ENCODE data around the gene PTPRO.
A peak's percentile ranks its signal among the peaks of the same experiment; 100 is the strongest.

Gene PTPRO

GRCh38 chr12:15527201-15528080, 205.1 kb downstream of the PTPRO start:
- Histone ChIP-seq H3K9ac (ENCODE audit: low read length) (no peak overlapping the region), H3K4me3 (ENCODE audit: low read length) (no peak overlapping the region), H3K18ac (ENCODE audit: low read length) (no peak overlapping the region), H3K27me3 (ENCODE audit: insufficient read depth, low read length, poor library complexity) (no peaks in the 10 kb centered on the region), H3K56ac (ENCODE audit: low read length) (peak overlapping the region; percentile 5), H3K27ac (ENCODE audit: low read depth, low read length) (no peak overlapping the region), H4K5ac (ENCODE audit: low read length) (no peak overlapping the region), H3K4ac (ENCODE audit: low read depth, low read length) (no peak overlapping the region), H3K4me1 (ENCODE audit: control insufficient read depth, low read depth, low read length) (no peaks in the 10 kb centered on the region), H2AK5ac (ENCODE audit: low read length) (no peak overlapping the region), H3K23ac (ENCODE audit: low read length) (no peak overlapping the region), H2BK5ac (ENCODE audit: low read length) (no peak overlapping the region), H3K4me2 (ENCODE audit: low read length) (no peak overlapping the region), H2BK15ac (replicated peaks; ENCODE audit: low read depth) (no peak overlapping the region), H2BK120ac (ENCODE audit: low read depth, low read length) (no peak overlapping the region), H3K79me1 (ENCODE audit: low read length) (no peaks in the 10 kb centered on the region), H3K79me2 (ENCODE audit: control insufficient read depth, insufficient read depth, low read length) (no peaks in the 10 kb centered on the region), H4K8ac (ENCODE audit: low read depth, low read length) (no peak overlapping the region), H3K36me3 (ENCODE audit: control insufficient read depth, insufficient read depth, low read length) (no peaks in the 10 kb centered on the region)
- peak; percentile 65 for DNase-seq
- no CpG with 5 or more reads among the region's 8 CpGs for WGBS (ENCODE audit: extremely low coverage, insufficient coverage, low lambda C conversion rate)

GRCh38 chr12:15528666-15529065, 206.4 kb downstream of the PTPRO start:
- Histone ChIP-seq H2BK5ac (ENCODE audit: low read length) (no peak overlapping the region), H2BK15ac (replicated peaks; ENCODE audit: low read depth) (no peak overlapping the region), H3K4me2 (ENCODE audit: low read length) (no peak overlapping the region), H3K27ac (ENCODE audit: low read depth, low read length) (no peak overlapping the region), H4K8ac (ENCODE audit: low read depth, low read length) (no peak overlapping the region), H3K27me3 (ENCODE audit: insufficient read depth, low read length, poor library complexity) (no peaks in the 10 kb centered on the region), H3K79me2 (ENCODE audit: control insufficient read depth, insufficient read depth, low read length) (no peaks in the 10 kb centered on the region), H3K56ac (ENCODE audit: low read length) (no peak overlapping the region), H3K4me1 (ENCODE audit: control insufficient read depth, low read depth, low read length) (no peaks in the 10 kb centered on the region), H3K4ac (ENCODE audit: low read depth, low read length) (no peak overlapping the region), H3K4me3 (ENCODE audit: low read length) (no peak overlapping the region), H2BK120ac (ENCODE audit: low read depth, low read length) (no peak overlapping the region), H3K79me1 (ENCODE audit: low read length) (no peaks in the 10 kb centered on the region), H3K9ac (ENCODE audit: low read length) (no peak overlapping the region), H2AK5ac (ENCODE audit: low read length) (no peak overlapping the region), H3K23ac (ENCODE audit: low read length) (no peak overlapping the region), H3K18ac (ENCODE audit: low read length) (no peak overlapping the region), H4K5ac (ENCODE audit: low read length) (no peak overlapping the region), H3K36me3 (ENCODE audit: control insufficient read depth, insufficient read depth, low read length) (no peaks in the 10 kb centered on the region)
- no CpG with 5 or more reads among the region's 2 CpGs for WGBS (ENCODE audit: extremely low coverage, insufficient coverage, low lambda C conversion rate)
- DNase-seq = no peak

- H3K27me3 ChIP-seq (ENCODE audit: insufficient read depth, low read length, poor library complexity) = no peaks in the 10 kb centered on the region
- no peak overlapping the region for H2BK120ac ChIP-seq (ENCODE audit: low read depth, low read length)
- no peak overlapping the region for H2AK5ac ChIP-seq (ENCODE audit: low read length)
- H3K18ac ChIP-seq (ENCODE audit: low read length) = no peak overlapping the region
- no peak overlapping the region for H4K5ac ChIP-seq (ENCODE audit: low read length)
- H3K79me1 ChIP-seq (ENCODE audit: low read length) = no peaks in the 10 kb centered on the region
- no peak overlapping the region for H2BK15ac ChIP-seq (replicated peaks; ENCODE audit: low read depth)
- H3K79me2 ChIP-seq (ENCODE audit: control insufficient read depth, insufficient read depth, low read length) = no peaks in the 10 kb centered on the region
- H3K4me3 ChIP-seq (ENCODE audit: low read length) = no peak overlapping the region
- no peak overlapping the region for H3K23ac ChIP-seq (ENCODE audit: low read length)
- H2BK5ac ChIP-seq (ENCODE audit: low read length) = no peak overlapping the region
- no peak overlapping the region for H4K8ac ChIP-seq (ENCODE audit: low read depth, low read length)
- no peak overlapping the region for H3K56ac ChIP-seq (ENCODE audit: low read length)
- no peak overlapping the region for H3K4ac ChIP-seq (ENCODE audit: low read depth, low read length)
- no peaks in the 10 kb centered on the region for H3K4me1 ChIP-seq (ENCODE audit: control insufficient read depth, low read depth, low read length)
- no peak for DNase-seq
- H3K36me3 ChIP-seq (ENCODE audit: control insufficient read depth, insufficient read depth, low read length) = no peaks in the 10 kb centered on the region
- H3K9ac ChIP-seq (ENCODE audit: low read length) = no peak overlapping the region
- H3K4me2 ChIP-seq (ENCODE audit: low read length) = no peak overlapping the region
- H3K27ac ChIP-seq (ENCODE audit: low read depth, low read length) = no peak overlapping the region
- no CpG with 5 or more reads among the region's 1 CpG for WGBS (ENCODE audit: extremely low coverage, insufficient coverage, low lambda C conversion rate)
Observed at GRCh38 chr12:15530361-15530760, 208.1 kb downstream of the PTPRO start.

- Histone ChIP-seq H3K23ac (ENCODE audit: low read length) (no peak overlapping the region), H3K79me1 (ENCODE audit: low read length) (no peaks in the 10 kb centered on the region), H2AK5ac (ENCODE audit: low read length) (no peak overlapping the region), H3K18ac (ENCODE audit: low read length) (no peak overlapping the region), H4K5ac (ENCODE audit: low read length) (no peak overlapping the region), H2BK5ac (ENCODE audit: low read length) (no peak overlapping the region), H3K4ac (ENCODE audit: low read depth, low read length) (no peak overlapping the region), H3K27ac (ENCODE audit: low read depth, low read length) (no peak overlapping the region), H4K8ac (ENCODE audit: low read depth, low read length) (no peak overlapping the region), H3K4me3 (ENCODE audit: low read length) (no peak overlapping the region), H3K9ac (ENCODE audit: low read length) (no peak overlapping the region), H3K27me3 (ENCODE audit: insufficient read depth, low read length, poor library complexity) (no peaks in the 10 kb centered on the region), H3K4me1 (ENCODE audit: control insufficient read depth, low read depth, low read length) (no peaks in the 10 kb centered on the region), H2BK120ac (ENCODE audit: low read depth, low read length) (no peak overlapping the region), H3K4me2 (ENCODE audit: low read length) (no peak overlapping the region), H2BK15ac (replicated peaks; ENCODE audit: low read depth) (no peak overlapping the region), H3K56ac (ENCODE audit: low read length) (no peak overlapping the region), H3K36me3 (ENCODE audit: control insufficient read depth, insufficient read depth, low read length) (no peaks in the 10 kb centered on the region), H3K79me2 (ENCODE audit: control insufficient read depth, insufficient read depth, low read length) (no peaks in the 10 kb centered on the region)
- WGBS (ENCODE audit: extremely low coverage, insufficient coverage, low lambda C conversion rate) = no CpG with 5 or more reads among the region's 3 CpGs
- peak; percentile 82 for DNase-seq
Observed at GRCh38 chr12:15532364-15532977, 210.2 kb downstream of the PTPRO start.

GRCh38 chr12:15534322-15534721, 212.0 kb downstream of the PTPRO start:
- no peaks in the 10 kb centered on the region for H3K36me3 ChIP-seq (ENCODE audit: control insufficient read depth, insufficient read depth, low read length)
- no peak overlapping the region for H3K27ac ChIP-seq (ENCODE audit: low read depth, low read length)
- no peak overlapping the region for H2BK120ac ChIP-seq (ENCODE audit: low read depth, low read length)
- no peak for DNase-seq
- no peak overlapping the region for H3K23ac ChIP-seq (ENCODE audit: low read length)
- H2BK5ac ChIP-seq (ENCODE audit: low read length) = no peak overlapping the region
- H3K4ac ChIP-seq (ENCODE audit: low read depth, low read length) = no peak overlapping the region
- no peaks in the 10 kb centered on the region for H3K27me3 ChIP-seq (ENCODE audit: insufficient read depth, low read length, poor library complexity)
- no peak overlapping the region for H2AK5ac ChIP-seq (ENCODE audit: low read length)
- H4K5ac ChIP-seq (ENCODE audit: low read length) = no peak overlapping the region
- no CpG with 5 or more reads among the region's 3 CpGs for WGBS (ENCODE audit: extremely low coverage, insufficient coverage, low lambda C conversion rate)
- no peak overlapping the region for H4K8ac ChIP-seq (ENCODE audit: low read depth, low read length)
- H3K79me2 ChIP-seq (ENCODE audit: control insufficient read depth, insufficient read depth, low read length) = no peaks in the 10 kb centered on the region
- no peak overlapping the region for H3K56ac ChIP-seq (ENCODE audit: low read length)
- no peak overlapping the region for H3K9ac ChIP-seq (ENCODE audit: low read length)
- no peaks in the 10 kb centered on the region for H3K79me1 ChIP-seq (ENCODE audit: low read length)
- no peaks in the 10 kb centered on the region for H3K4me1 ChIP-seq (ENCODE audit: control insufficient read depth, low read depth, low read length)
- no peak overlapping the region for H3K18ac ChIP-seq (ENCODE audit: low read length)
- no peak overlapping the region for H2BK15ac ChIP-seq (replicated peaks; ENCODE audit: low read depth)
- H3K4me3 ChIP-seq (ENCODE audit: low read length) = no peak overlapping the region
- no peak overlapping the region for H3K4me2 ChIP-seq (ENCODE audit: low read length)
